ENCODE results near the gene FYN. TPM values are rescaled to one million over a fixed set of nuclear protein-coding genes. Genes with fewer than 3 reads are reported as not detected.

The FYN gene
- total and polyA plus RNA-seq, 2 donors = 93.9 to 97.6 TPM

DNA sequence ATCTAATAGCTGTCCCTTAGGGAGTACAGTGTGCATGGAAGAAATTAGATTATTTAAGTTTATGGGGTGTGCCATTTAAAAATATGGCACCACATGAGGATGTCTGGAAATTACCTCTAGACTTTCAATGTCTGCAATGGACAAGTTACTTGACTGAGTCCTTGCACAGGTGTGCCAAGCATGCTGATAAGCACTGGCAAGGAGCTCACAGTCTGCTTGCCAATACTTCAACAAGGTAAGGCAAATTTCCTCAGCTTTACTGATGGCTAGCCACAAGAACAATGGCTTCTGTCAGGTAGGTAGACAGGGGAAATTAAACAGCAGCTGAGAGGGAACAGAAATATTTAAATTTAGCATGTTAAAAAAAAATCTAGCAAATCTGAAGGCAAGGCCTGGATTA is 176.4 kb downstream of the FYN start:
- H3K4me3 ChIP-seq (ENCODE audit: low read length in 2 of 2) = no peak overlapping the region
- DNase-seq (ENCODE audit: low read depth in 6 of 9, low spot score in 9 of 9) = no peak
- no peaks in the 10 kb centered on the region for H3K9me3 ChIP-seq (ENCODE audit: control insufficient read depth in 2 of 2, insufficient read depth in 1 of 2, low read length in 1 of 2)
- H3K27ac ChIP-seq (ENCODE audit: low read depth in 1 of 2, low read length in 1 of 2) = no peak overlapping the region
- H3K27me3 ChIP-seq (ENCODE audit: control insufficient read depth in 2 of 2, insufficient read depth in 1 of 2, low read length in 1 of 2) = no peaks in the 10 kb centered on the region
- peaks cover 50 to 77% of the 10 kb centered on the region in 2 donors for H3K36me3 ChIP-seq (ENCODE audit: control insufficient read depth in 2 of 2, insufficient read depth in 2 of 2, low read length in 1 of 2)
- peaks cover 3 to 14% of the 10 kb centered on the region in 2 donors for H3K4me1 ChIP-seq (ENCODE audit: control insufficient read depth in 2 of 2, insufficient read depth in 2 of 2, low read length in 2 of 2)

- no peak for DNase-seq (ENCODE audit: low read depth in 6 of 9, low spot score in 9 of 9)
- 82% methylated on average over 17 of the region's 17 CpGs for WGBS
- no peaks in the 10 kb centered on the region for H3K9me3 ChIP-seq (ENCODE audit: control insufficient read depth in 2 of 2, insufficient read depth in 1 of 2, low read length in 1 of 2)
- H3K27me3 ChIP-seq (ENCODE audit: control insufficient read depth in 2 of 2, insufficient read depth in 1 of 2, low read length in 1 of 2) = no peaks in the 10 kb centered on the region
- peaks cover 74 to 85% of the 10 kb centered on the region in 2 donors for H3K36me3 ChIP-seq (ENCODE audit: control insufficient read depth in 2 of 2, insufficient read depth in 2 of 2, low read length in 1 of 2)
- H3K27ac ChIP-seq (ENCODE audit: low read depth in 1 of 2, low read length in 1 of 2) = no peak overlapping the region
- peaks cover 3 to 11% of the 10 kb centered on the region in 2 donors for H3K4me1 ChIP-seq (ENCODE audit: control insufficient read depth in 2 of 2, insufficient read depth in 2 of 2, low read length in 2 of 2)
- no peak overlapping the region for H3K4me3 ChIP-seq (ENCODE audit: low read length in 2 of 2)
These were observed 180.7 kb downstream of the FYN start for GRCh38 chr6:111692327-111693164.

GRCh38 chr6:111691345-111692225 is 181.7 kb downstream of the FYN start:
- Histone ChIP-seq H3K27me3 (ENCODE audit: control insufficient read depth in 2 of 2, insufficient read depth in 1 of 2, low read length in 1 of 2) (no peaks in the 10 kb centered on the region), H3K9me3 (ENCODE audit: control insufficient read depth in 2 of 2, insufficient read depth in 1 of 2, low read length in 1 of 2) (no peaks in the 10 kb centered on the region), H3K4me1 (ENCODE audit: control insufficient read depth in 2 of 2, insufficient read depth in 2 of 2, low read length in 2 of 2) (peaks cover 3 to 11% of the 10 kb centered on the region in 2 donors), H3K36me3 (ENCODE audit: control insufficient read depth in 2 of 2, insufficient read depth in 2 of 2, low read length in 1 of 2) (peaks cover 71 to 85% of the 10 kb centered on the region in 2 donors), H3K4me3 (ENCODE audit: low read length in 2 of 2) (no peak overlapping the region), H3K27ac (ENCODE audit: low read depth in 1 of 2, low read length in 1 of 2) (no peak overlapping the region)
- 98% methylated on average over 7 of the region's 7 CpGs for WGBS
- DNase-seq (ENCODE audit: low read depth in 6 of 9, low spot score in 9 of 9) = no peak

GRCh38 chr6:111689946-111690345 is 183.3 kb downstream of the FYN start:
- H3K27ac ChIP-seq (ENCODE audit: low read depth in 1 of 2, low read length in 1 of 2) = no peak overlapping the region
- H3K4me1 ChIP-seq (ENCODE audit: control insufficient read depth in 2 of 2, insufficient read depth in 2 of 2, low read length in 2 of 2) = peaks cover 3 to 11% of the 10 kb centered on the region in 2 donors
- 96% methylated on average over 2 of the region's 2 CpGs for WGBS
- H3K36me3 ChIP-seq (ENCODE audit: control insufficient read depth in 2 of 2, insufficient read depth in 2 of 2, low read length in 1 of 2) = peaks cover 79 to 89% of the 10 kb centered on the region in 2 donors
- no peaks in the 10 kb centered on the region for H3K9me3 ChIP-seq (ENCODE audit: control insufficient read depth in 2 of 2, insufficient read depth in 1 of 2, low read length in 1 of 2)
- DNase-seq (ENCODE audit: low read depth in 6 of 9, low spot score in 9 of 9) = no peak
- H3K27me3 ChIP-seq (ENCODE audit: control insufficient read depth in 2 of 2, insufficient read depth in 1 of 2, low read length in 1 of 2) = no peaks in the 10 kb centered on the region
- no peak overlapping the region for H3K4me3 ChIP-seq (ENCODE audit: low read length in 2 of 2)

GRCh38 chr6:111689419-111689818 is 183.8 kb downstream of the FYN start:
- Histone ChIP-seq H3K4me1 (ENCODE audit: control insufficient read depth in 2 of 2, insufficient read depth in 2 of 2, low read length in 2 of 2) (peaks cover 3 to 12% of the 10 kb centered on the region in 2 donors), H3K27me3 (ENCODE audit: control insufficient read depth in 2 of 2, insufficient read depth in 1 of 2, low read length in 1 of 2) (no peaks in the 10 kb centered on the region), H3K9me3 (ENCODE audit: control insufficient read depth in 2 of 2, insufficient read depth in 1 of 2, low read length in 1 of 2) (no peaks in the 10 kb centered on the region), H3K27ac (ENCODE audit: low read depth in 1 of 2, low read length in 1 of 2) (no peak overlapping the region), H3K4me3 (ENCODE audit: low read length in 2 of 2) (no peak overlapping the region), H3K36me3 (ENCODE audit: control insufficient read depth in 2 of 2, insufficient read depth in 2 of 2, low read length in 1 of 2) (peaks cover 81 to 93% of the 10 kb centered on the region in 2 donors)
- 100% methylated on average over 1 of the region's 1 CpG for WGBS
- DNase-seq (ENCODE audit: low read depth in 6 of 9, low spot score in 9 of 9) = no peak

DNA sequence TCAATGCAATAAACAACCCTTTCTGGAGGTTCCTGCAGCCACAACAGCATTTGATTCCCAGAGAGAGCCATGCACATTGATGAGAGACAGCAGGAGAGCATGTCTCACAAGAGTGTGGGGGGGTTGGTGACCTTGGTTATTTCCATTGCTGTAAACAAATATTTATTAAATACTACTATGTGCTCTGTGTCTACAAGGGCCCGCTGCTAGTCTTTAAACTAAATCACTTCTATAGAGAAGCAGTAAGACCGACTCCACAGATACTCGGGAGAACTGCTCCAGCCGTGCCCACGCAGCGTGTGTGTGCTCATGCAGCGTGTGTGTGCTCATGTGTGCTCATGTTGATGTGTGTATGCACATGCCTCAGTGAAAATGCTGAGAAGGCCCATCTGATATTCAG is 184.9 kb downstream of the FYN start:
- Histone ChIP-seq H3K27ac (ENCODE audit: low read depth in 1 of 2, low read length in 1 of 2) (no peak overlapping the region), H3K4me3 (ENCODE audit: low read length in 2 of 2) (no peak overlapping the region), H3K9me3 (ENCODE audit: control insufficient read depth in 2 of 2, insufficient read depth in 1 of 2, low read length in 1 of 2) (no peaks in the 10 kb centered on the region), H3K36me3 (ENCODE audit: control insufficient read depth in 2 of 2, insufficient read depth in 2 of 2, low read length in 1 of 2) (peaks cover 74 to 88% of the 10 kb centered on the region in 2 donors), H3K27me3 (ENCODE audit: control insufficient read depth in 2 of 2, insufficient read depth in 1 of 2, low read length in 1 of 2) (no peaks in the 10 kb centered on the region), H3K4me1 (ENCODE audit: control insufficient read depth in 2 of 2, insufficient read depth in 2 of 2, low read length in 2 of 2) (peaks cover 3 to 15% of the 10 kb centered on the region in 2 donors)
- DNase-seq (ENCODE audit: low read depth in 6 of 9, low spot score in 9 of 9) = no peak
- 98% methylated on average over 7 of the region's 7 CpGs for WGBS

DNA sequence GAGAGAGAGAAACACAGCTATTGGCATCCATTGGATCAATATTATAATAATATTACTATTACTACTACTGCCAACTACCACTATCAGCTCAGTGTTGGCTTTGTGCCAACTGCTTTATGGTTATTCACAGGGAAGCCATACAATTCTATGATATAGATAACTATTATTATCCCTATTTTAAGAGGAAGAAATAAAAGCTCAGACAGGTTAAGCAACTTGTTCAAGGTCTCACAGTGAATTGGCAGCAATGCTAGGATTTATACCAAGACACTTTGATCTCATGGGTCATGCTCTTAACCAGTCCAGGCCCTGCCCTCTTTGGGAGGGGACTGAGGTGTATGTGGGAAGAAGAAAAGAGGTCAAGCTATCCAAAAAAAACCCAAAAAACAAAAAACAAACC is 185.6 kb downstream of the FYN start:
- peaks cover 0 to 12% of the 10 kb centered on the region in 2 donors for H3K4me1 ChIP-seq (ENCODE audit: control insufficient read depth in 2 of 2, insufficient read depth in 2 of 2, low read length in 2 of 2)
- DNase-seq (ENCODE audit: low read depth in 6 of 9, low spot score in 9 of 9) = no peak
- no peaks in the 10 kb centered on the region for H3K27me3 ChIP-seq (ENCODE audit: control insufficient read depth in 2 of 2, insufficient read depth in 1 of 2, low read length in 1 of 2)
- H3K4me3 ChIP-seq (ENCODE audit: low read length in 2 of 2) = no peak overlapping the region
- H3K36me3 ChIP-seq (ENCODE audit: control insufficient read depth in 2 of 2, insufficient read depth in 2 of 2, low read length in 1 of 2) = peaks cover 74 to 84% of the 10 kb centered on the region in 2 donors
- no peaks in the 10 kb centered on the region for H3K9me3 ChIP-seq (ENCODE audit: control insufficient read depth in 2 of 2, insufficient read depth in 1 of 2, low read length in 1 of 2)
- H3K27ac ChIP-seq (ENCODE audit: low read depth in 1 of 2, low read length in 1 of 2) = no peak overlapping the region

GRCh38 chr6:111686932-111687266 is 186.4 kb downstream of the FYN start:
- peaks cover 74 to 82% of the 10 kb centered on the region in 2 donors for H3K36me3 ChIP-seq (ENCODE audit: control insufficient read depth in 2 of 2, insufficient read depth in 2 of 2, low read length in 1 of 2)
- 97% methylated on average over 3 of the region's 3 CpGs for WGBS
- H3K4me3 ChIP-seq (ENCODE audit: low read length in 2 of 2) = no peak overlapping the region
- no peaks in the 10 kb centered on the region for H3K9me3 ChIP-seq (ENCODE audit: control insufficient read depth in 2 of 2, insufficient read depth in 1 of 2, low read length in 1 of 2)
- H3K27me3 ChIP-seq (ENCODE audit: control insufficient read depth in 2 of 2, insufficient read depth in 1 of 2, low read length in 1 of 2) = no peaks in the 10 kb centered on the region
- DNase-seq (ENCODE audit: low read depth in 6 of 9, low spot score in 9 of 9) = no peak
- peaks cover 0 to 5% of the 10 kb centered on the region in 2 donors for H3K4me1 ChIP-seq (ENCODE audit: control insufficient read depth in 2 of 2, insufficient read depth in 2 of 2, low read length in 2 of 2)
- H3K27ac ChIP-seq (ENCODE audit: low read depth in 1 of 2, low read length in 1 of 2) = no peak overlapping the region
